ENCODE data around the gene ZNF316. TPM values are rescaled to one million over a fixed set of nuclear protein-coding genes. Genes with fewer than 3 reads are reported as not detected.
"Not testable (repeated sequence)": the region's sequence is repeated elsewhere in the genome, so short reads cannot be mapped to it uniquely, and the experiment has no call there.

The ZNF316 gene
- total and polyA plus RNA-seq, 2 experiments from 2014 or later, result 16.9 to 26.7 TPM

- DNase-seq (ENCODE audit: low spot score), result no peak
- H2AFZ ChIP-seq, result no peak overlapping the region
- H3K36me3 ChIP-seq (replicated peaks; ENCODE audit: insufficient read depth, low read depth), result no peaks in the 10 kb centered on the region
- no peaks in the 10 kb centered on the region for H4K20me1 ChIP-seq (ENCODE audit: insufficient read depth, poor library complexity, severe bottlenecking)
- no peaks in the 10 kb centered on the region for H3K9me2 ChIP-seq (replicated peaks; ENCODE audit: insufficient read depth)
- H3K4me2 ChIP-seq, result no peak overlapping the region
- H3K4me3 ChIP-seq, result no peak overlapping the region
- H3K79me2 ChIP-seq, result no peaks in the 10 kb centered on the region
- TF ChIP-seq CTCF (IDR thresholded peaks at IDR 0.05; ENCODE audit: poor library complexity), result no peak
- TF ChIP-seq EZH2phosphoT487 (IDR thresholded peaks at IDR 0.05; ENCODE audit: low read depth, severe bottlenecking, unreplicated experiment), result no peak
- TF ChIP-seq EZH2 (IDR thresholded peaks at IDR 0.05; ENCODE audit: borderline replicate concordance), result no peak
- no peaks in the 10 kb centered on the region for H3K4me1 ChIP-seq (ENCODE audit: insufficient read depth)
- no peak overlapping the region for H3K27ac ChIP-seq
- H3K27me3 ChIP-seq, result no peaks in the 10 kb centered on the region
- 52% methylated on average over 11 of the region's 11 CpGs for WGBS (ENCODE audit: low lambda C conversion rate, missing lambda C conversion rate)
- H3K9me3 ChIP-seq (ENCODE audit: low read depth), result no peaks in the 10 kb centered on the region
These were observed 21.7 kb downstream of the ZNF316 start for GRCh38 chr7:6658618-6659345.

GRCh38 chr7:6670851-6671250, 33.7 kb downstream of the ZNF316 start:
- not testable (repeated sequence) for H3K79me2 ChIP-seq; H3K27ac ChIP-seq; H3K36me3 ChIP-seq (replicated peaks; ENCODE audit: insufficient read depth, low read depth); H3K4me2 ChIP-seq; H3K9me2 ChIP-seq (replicated peaks; ENCODE audit: insufficient read depth); H3K4me3 ChIP-seq; H3K4me1 ChIP-seq (ENCODE audit: insufficient read depth); H4K20me1 ChIP-seq (ENCODE audit: insufficient read depth, poor library complexity, severe bottlenecking); DNase-seq (ENCODE audit: low spot score); H2AFZ ChIP-seq; H3K27me3 ChIP-seq
- H3K9me3 ChIP-seq (ENCODE audit: low read depth), result peaks cover 30% of the 10 kb centered on the region
- no CpG with 5 or more reads among the region's 34 CpGs for WGBS (ENCODE audit: low lambda C conversion rate, missing lambda C conversion rate)

- no peaks in the 10 kb centered on the region for H3K9me2 ChIP-seq (replicated peaks; ENCODE audit: insufficient read depth)
- peaks cover 33% of the 10 kb centered on the region for H3K9me3 ChIP-seq (ENCODE audit: low read depth)
- no peak overlapping the region for H3K4me3 ChIP-seq
- H3K36me3 ChIP-seq (replicated peaks; ENCODE audit: insufficient read depth, low read depth), result peaks cover 6% of the 10 kb centered on the region
- no peaks in the 10 kb centered on the region for H3K4me1 ChIP-seq (ENCODE audit: insufficient read depth)
- no peaks in the 10 kb centered on the region for H3K27me3 ChIP-seq
- no peak overlapping the region for H2AFZ ChIP-seq
- no peaks in the 10 kb centered on the region for H4K20me1 ChIP-seq (ENCODE audit: insufficient read depth, poor library complexity, severe bottlenecking)
- DNase-seq (ENCODE audit: low spot score), result no peak
- H3K4me2 ChIP-seq, result no peak overlapping the region
- no peaks in the 10 kb centered on the region for H3K79me2 ChIP-seq
- H3K27ac ChIP-seq, result no peak overlapping the region
- no peak for TF ChIP-seq EZH2 (IDR thresholded peaks at IDR 0.05; ENCODE audit: borderline replicate concordance)
- no peak for TF ChIP-seq EZH2phosphoT487 (IDR thresholded peaks at IDR 0.05; ENCODE audit: low read depth, severe bottlenecking, unreplicated experiment)
- no peak for TF ChIP-seq CTCF (IDR thresholded peaks at IDR 0.05; ENCODE audit: poor library complexity)
- WGBS (ENCODE audit: low lambda C conversion rate, missing lambda C conversion rate), result 89% methylated on average over 1 of the region's 1 CpG
These were observed 38.8 kb downstream of the ZNF316 start for GRCh38 chr7:6675807-6676405.

GRCh38 chr7:6680146-6680545, 43.0 kb downstream of the ZNF316 start:
- Histone ChIP-seq H2AFZ (no peak overlapping the region), H3K79me2 (no peaks in the 10 kb centered on the region), H3K9me3 (ENCODE audit: low read depth) (peaks cover 30% of the 10 kb centered on the region), H3K27me3 (no peaks in the 10 kb centered on the region), H3K9me2 (replicated peaks; ENCODE audit: insufficient read depth) (no peaks in the 10 kb centered on the region), H3K36me3 (replicated peaks; ENCODE audit: insufficient read depth, low read depth) (peaks cover 3% of the 10 kb centered on the region), H3K4me3 (no peak overlapping the region), H3K27ac (no peak overlapping the region), H3K4me2 (no peak overlapping the region), H3K4me1 (ENCODE audit: insufficient read depth) (no peaks in the 10 kb centered on the region), H4K20me1 (ENCODE audit: insufficient read depth, poor library complexity, severe bottlenecking) (no peaks in the 10 kb centered on the region)
- no peak for DNase-seq (ENCODE audit: low spot score)
- 95% methylated on average over 1 of the region's 1 CpG for WGBS (ENCODE audit: low lambda C conversion rate, missing lambda C conversion rate)
- no peak for TF ChIP-seq EZH2phosphoT487 (IDR thresholded peaks at IDR 0.05; ENCODE audit: low read depth, severe bottlenecking, unreplicated experiment)
- TF ChIP-seq CTCF (IDR thresholded peaks at IDR 0.05; ENCODE audit: poor library complexity), result no peak
- no peak for TF ChIP-seq EZH2 (IDR thresholded peaks at IDR 0.05; ENCODE audit: borderline replicate concordance)
